Stimulated activated CD4-positive, alpha-beta T cell treated with anti-CD3 and anti-CD28 coated beads, Interleukin-4, amount 100 ng/mL, for 1 hour (primary cell): ENCODE results near the gene TBXA2R.
"Not testable (repeated sequence)": the region's sequence is repeated elsewhere in the genome, so short reads cannot be mapped to it uniquely, and the experiment has no call there.

Experiments used
- DNase-seq: peaks from one replicate; pipeline ENCODE4 v3.0.0-alpha.2; 2020

TBXA2R gene

DNA sequence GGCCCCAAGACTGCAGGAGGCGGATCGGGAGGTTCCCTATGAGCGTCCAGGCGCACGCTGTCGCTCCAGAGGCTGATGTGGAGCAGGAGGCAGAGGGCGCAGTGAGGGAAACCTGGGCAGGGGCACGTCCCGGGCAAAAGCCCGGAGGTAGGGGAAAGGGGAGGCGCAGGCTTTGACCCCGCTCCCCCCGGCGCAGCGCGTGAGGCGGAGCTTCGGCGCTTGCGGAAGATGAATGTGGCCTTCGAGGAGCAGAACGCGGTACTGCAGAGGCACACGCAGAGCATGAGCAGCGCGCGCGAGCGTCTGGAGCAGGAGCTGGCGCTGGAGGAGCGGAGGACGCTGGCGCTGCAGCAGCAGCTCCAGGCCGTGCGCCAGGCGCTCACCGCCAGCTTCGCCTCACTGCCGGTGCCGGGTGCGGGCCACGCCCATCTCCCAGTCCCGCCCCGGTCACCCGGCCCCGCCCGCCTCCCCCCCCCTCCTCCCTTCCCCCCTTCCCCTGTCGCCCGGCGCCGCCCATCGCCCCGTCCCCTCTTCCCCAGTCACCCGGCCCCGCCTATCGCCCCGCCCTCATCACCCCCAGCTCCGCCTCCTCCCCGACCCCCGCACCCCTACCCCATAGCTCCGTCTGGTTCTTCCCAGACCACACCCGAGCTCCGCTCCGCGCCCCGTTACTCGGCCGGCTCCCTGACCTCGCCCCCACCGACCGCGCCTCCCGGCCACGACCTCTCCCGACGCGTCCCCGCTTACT lies 29.8 kb downstream of the TBXA2R start:
- DNase-seq, result no peak

DNA sequence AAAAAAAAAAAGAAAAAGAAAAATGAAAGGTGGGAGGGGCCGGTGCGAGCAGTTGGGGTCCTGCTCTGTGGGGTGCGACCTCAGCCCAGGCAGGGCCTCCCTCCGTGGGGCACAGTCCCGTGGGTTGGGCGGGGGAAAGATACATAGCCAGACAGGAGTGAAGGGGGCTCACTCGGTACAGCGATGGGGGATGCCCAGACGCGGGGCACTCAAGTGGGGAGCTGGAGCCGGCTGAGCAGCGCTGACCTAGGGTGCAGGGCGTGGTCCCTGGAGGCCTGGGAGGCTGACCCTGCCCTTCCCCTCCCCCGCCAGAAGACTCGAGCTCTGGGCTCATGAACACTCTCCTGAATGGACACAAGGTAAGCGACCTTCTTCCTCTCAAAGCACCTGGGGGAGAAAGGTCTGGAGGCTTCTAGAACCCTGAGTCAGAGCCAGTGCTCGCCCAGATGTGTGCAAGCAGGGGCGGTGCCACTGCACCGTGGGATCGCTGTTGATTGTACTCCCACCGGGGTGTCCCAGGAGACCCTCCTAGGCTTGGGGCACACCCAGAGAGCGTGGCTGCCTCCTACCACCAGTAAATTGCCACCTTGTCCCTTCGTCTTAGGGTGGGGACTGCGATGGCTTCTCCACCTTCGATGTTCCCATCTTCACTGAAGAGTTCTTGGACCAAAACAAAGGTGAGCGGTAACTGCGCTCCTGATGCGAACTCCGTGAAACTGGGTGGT lies 30.6 kb downstream of the TBXA2R start:
- no peak for DNase-seq

DNA sequence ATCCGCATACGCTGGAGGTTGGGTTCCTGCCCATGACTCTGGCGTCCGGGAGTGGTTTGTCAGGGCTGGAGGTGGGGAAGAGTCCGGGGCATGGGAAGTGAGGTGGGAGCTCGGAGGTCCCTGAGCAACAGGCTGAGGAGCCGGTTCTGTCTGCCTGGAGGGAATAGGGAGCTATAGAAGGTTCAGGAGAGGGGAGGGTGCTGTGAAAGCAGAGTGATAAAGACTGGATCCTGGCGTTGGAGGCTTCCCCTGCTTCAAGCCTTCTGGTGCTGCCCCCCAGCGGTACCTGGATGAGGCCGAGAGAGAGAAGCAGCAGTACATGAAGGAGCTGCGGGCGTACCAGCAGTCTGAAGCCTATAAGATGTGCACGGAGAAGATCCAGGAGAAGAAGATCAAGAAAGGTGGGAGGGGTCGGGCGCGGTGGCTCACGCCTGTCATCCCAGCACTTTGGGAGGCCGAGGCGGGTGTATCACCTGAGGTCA lies 31.4 kb downstream of the TBXA2R start:
- DNase-seq, result no peak

DNA sequence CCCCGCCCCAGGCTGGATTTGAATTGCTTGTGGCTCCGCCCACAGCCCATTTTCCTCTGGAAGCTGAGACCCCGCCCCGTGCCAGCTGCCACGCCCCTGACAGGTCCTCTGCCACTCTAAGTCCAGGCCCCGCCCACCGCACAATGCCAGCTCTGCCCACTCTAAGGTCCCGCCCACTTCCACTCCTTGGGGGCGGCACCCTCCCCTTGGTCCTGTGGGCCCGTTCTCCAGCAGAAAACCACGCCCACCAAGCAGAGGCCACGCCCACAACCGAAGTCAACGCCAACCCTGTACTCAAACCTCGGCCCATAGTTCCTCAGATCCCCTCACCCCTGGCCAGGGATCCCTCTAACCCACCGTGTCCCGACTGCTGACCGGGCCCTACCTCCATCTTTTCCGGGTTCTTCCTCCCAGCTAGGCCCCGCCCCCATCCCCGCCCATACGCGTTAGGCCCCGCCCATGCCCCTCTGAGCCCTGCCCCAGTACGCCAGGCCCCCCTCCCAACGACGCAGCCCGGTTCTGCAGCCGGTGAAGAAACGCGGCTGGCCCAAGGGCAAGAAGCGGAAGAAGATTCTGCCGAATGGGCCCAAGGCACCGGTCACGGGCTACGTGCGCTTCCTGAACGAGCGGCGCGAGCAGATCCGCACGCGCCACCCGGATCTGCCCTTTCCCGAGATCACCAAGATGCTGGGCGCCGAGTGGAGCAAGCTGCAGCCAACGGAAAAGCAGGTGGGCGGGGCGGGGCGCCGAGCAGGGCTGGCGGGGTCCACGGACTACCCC lies 32.6 kb downstream of the TBXA2R start:
- peak; percentile 82 for DNase-seq

- DNase-seq, result no peak
These were observed 33.4 kb downstream of the TBXA2R start for GRCh38 chr19:3573162-3573857.

DNA sequence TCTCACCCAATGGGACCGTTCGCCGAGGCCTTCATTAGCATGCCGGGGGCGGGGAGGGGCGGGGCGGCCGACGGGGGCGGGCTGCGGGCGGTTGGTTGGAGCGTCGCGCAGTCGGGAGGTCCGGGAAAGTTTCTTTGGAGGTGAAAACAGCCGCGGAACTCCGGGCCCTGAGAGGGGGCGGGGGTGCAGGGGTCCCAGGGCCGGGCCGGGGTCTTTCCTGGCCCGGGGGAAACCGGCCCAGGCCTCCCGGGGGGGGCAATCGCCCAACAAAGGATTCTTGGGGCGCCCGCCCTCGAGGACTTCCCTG lies 33.9 kb downstream of the TBXA2R start, which contains the start of gene HMG20B:
HMG20B (plus strand) TSS at position 90 of the 307 bp plus-strand sequence. CDS start 366 bp downstream, outside the sequence.
- DNase-seq, result no peak

GRCh38 chr19:3572132-3572854 lies 34.4 kb downstream of the TBXA2R start:
- peak; percentile 99 for DNase-seq

GRCh38 chr19:3570606-3571011 lies 36.1 kb downstream of the TBXA2R start:
- DNase-seq, result no peak

DNA sequence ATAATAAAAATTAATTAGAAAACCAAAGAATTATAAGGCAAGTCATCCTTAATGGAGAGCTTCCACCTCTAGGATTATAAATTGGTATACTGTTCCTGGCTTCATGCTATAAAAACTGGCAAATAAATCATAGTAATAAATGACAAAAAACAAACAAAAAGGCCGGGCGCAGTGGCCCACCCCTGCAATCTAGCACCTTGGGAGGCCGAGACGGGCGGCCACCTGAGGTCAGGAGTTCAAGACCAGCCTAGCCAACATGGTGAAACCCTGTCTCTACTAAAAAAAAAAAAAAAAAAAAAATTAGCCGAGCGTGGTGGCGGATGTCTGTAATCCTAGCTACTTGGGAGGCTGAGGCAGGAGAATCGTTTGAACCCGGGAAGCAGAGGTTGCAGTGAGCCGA lies 36.6 kb downstream of the TBXA2R start:
- DNase-seq, result not testable (repeated sequence)

DNA sequence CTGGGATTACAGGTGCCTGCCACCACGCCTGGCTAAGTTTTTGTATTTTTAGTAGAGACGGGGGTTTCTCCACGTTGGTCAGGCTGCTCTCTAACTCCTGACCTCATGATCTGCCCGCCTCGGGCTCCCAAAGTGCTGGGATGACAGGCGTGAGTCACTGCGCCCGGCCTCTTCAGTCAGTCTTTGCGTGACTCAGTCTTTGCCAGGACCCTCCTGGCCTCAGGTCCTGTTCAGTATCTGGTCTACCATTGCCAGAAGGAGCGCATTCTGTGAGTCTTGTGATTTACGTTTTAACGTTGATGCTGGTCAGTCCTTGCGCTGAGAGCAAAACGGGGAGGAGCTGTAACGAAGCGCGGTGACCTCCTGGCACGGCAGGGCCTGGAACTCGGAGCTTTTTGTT lies 41.5 kb downstream of the TBXA2R start:
- no peak for DNase-seq

- DNase-seq, result no peak
These were observed 42.8 kb downstream of the TBXA2R start for GRCh38 chr19:3563709-3564524.

- DNase-seq, result peak; percentile 97
These were observed 49.0 kb downstream of the TBXA2R start, which contains the start of gene MFSD12 for GRCh38 chr19:3557461-3558248. MFSD12 (minus strand) TSS chr19:3557586; CDS start chr19:3557403, 183 bp downstream.

GRCh38 chr19:3556978-3557460 lies 49.7 kb downstream of the TBXA2R start:
- peak; percentile 76 for DNase-seq

DNA sequence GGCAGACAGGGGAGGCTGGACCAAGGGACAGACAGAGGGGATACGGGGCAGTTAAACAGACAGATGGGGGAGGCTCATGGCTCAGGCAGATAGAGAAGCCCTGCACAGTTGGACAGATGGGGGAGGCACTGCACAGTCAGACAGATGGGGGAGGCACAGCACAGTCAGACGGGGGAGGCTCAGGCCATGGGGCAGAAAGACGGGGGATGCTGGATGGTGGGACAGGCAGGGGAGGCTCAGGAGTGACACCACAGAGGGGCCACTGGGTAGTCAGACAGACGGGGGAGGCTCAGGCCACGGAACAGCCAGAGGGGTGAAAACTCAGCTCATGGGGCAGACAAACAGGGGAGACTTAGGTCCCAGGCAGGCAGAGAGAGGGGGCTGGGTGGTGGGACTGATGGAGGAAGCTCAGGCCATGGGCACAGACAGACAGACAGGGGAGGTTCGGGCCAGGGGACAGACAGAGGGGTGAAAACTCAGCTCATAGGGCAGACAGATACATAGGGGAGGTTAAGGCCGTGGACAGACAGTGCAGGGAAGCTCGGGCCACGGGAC lies 50.2 kb downstream of the TBXA2R start:
- DNase-seq, result no peak

DNA sequence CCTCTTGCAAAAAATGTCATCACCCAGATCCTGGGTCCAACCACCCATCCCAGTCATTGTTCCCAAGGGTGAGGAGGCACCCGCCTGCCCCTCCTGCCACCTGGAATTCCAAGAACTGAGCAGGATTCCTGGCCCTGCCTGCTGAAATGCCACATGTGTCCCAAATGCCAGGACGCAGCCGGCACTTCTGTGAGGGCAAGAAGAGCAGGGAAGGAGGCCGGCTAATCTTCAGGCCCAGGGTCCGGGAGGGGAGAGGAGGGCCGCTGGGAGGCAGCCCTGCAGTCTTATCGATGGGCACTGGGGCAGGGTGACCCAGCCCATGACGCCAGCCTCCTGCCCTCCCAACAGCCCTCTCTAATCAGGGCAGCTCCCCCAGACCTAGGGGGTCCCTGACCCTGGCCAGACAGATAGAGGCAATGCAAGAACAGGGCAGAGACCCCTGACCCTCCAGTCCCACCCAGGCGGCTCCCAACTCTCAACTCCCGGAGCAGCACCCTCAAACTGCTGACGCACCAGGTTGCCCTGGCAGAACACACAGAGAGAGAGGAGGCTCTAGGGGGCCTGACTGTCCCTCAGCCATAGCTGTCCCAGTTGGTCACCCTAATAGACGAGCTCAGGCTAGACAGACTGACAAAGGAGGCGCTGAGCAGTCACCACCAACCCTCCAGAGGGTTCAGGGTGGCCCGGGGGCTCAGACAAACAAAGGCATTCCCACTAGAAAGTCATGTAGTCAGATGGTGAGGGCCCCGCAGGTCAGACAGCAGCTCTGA lies 50.8 kb downstream of the TBXA2R start:
- DNase-seq, result no peak

DNA sequence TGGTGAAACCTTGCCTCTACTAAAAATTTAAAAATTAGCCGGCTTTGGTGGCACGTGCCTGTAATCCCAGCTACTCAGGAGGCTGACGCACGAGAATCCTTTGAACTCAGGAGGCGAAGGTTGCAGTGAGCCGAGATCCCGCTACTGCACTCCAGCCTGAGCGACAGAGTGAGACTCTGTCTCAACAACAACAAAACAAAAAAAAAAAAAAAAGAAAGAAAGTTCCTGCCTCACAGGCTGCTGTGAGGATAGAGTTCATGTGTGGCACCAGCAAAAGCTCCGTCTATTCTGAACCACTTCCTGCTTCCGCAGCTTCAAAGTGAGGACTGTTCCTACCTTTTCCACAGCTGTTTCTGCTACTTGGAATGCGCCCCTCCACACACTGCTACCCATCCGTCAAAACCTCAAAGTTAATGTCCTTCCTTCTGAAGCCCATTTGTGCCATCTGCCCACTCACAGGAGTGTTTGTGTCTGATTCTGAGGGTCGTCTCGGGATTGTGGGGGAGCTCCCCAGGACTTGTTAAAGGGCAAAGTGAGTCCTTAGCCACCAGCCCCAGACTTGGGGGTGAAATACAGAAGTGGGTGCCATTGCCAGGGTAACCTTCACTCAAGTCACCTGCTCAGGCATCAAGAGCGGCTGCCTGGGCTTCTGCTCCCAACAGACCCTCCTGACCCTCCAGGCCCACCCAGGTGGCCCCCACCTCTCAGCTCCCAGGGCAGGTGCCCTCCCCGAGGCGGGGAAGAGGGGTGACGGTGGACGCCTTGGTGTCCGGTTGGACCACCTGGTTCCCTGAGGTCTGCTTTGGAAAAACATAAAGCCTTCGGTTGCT lies 52.2 kb downstream of the TBXA2R start:
- no peak for DNase-seq

DNA sequence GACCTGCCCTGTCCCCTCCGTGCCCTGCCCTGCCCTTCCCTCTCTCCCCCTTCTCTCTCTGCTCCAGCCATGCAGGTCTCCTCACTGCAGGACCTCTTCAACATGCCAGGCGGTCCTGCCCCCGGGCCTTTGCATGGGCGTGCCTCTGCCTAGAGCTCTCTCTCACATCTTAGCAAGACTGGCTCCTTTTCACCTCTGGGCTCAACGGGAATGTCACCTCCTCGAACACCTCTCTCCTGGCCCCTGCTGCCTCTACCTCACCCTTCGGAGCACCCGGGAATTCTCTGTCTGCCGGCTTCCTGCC lies 54.9 kb downstream of the TBXA2R start:
- DNase-seq, result no peak
